HepG2 (cell line): ENCODE results near the gene TNFRSF9. TPM values are rescaled to one million over a fixed set of nuclear protein-coding genes. Genes with fewer than 3 reads are reported as not detected.

Experiments used
- ASH2L ChIP-seq: fragments of 300-600, 200-600 bp; sonication (generic); IDR thresholded peaks from 2 replicates; pipeline ENCODE4 v1.7.0; 2017; ENCODE audit warnings: low read depth, mild to moderate bottlenecking, moderate library complexity, mixed read lengths, low read length; ENCODE audit not compliant: insufficient read length
- ATF5 ChIP-seq: sonication (generic); formaldehyde crosslinking; IDR thresholded peaks from 2 replicates; pipeline ENCODE4 v1.4.0; 2020; ENCODE audit warnings: mild to moderate bottlenecking, low read depth, missing genetic modification reagents
- CREB3 ChIP-seq: sonication (generic); formaldehyde crosslinking; IDR thresholded peaks from 2 replicates; pipeline ENCODE4 v1.5.0; 2020; ENCODE audit warnings: missing genetic modification reagents
- GMEB1 ChIP-seq: sonication (generic); formaldehyde crosslinking; IDR thresholded peaks from 2 replicates; pipeline ENCODE4 v1.5.1; 2020; ENCODE audit warnings: missing genetic modification reagents, mild to moderate bottlenecking, borderline replicate concordance
- MATR3 ChIP-seq: sonication (generic); formaldehyde crosslinking; IDR thresholded peaks from 2 replicates; pipeline ENCODE4 v1.4.0; 2020; ENCODE audit warnings: missing genetic modification reagents
- RNF2 ChIP-seq: fragments of 450-650 bp; conservative IDR thresholded peaks from 2 replicates; pipeline ENCODE4 v1.6.1; 2016; ENCODE audit warnings: low read depth
- RXRA ChIP-seq: sonication (generic); formaldehyde crosslinking; IDR thresholded peaks from 2 replicates; pipeline ENCODE4 v1.5.1; 2020; ENCODE audit warnings: missing genetic modification reagents
- UBTF ChIP-seq: sonication (generic); formaldehyde crosslinking; IDR thresholded peaks from 2 replicates; pipeline ENCODE4 v1.4.0; 2020; ENCODE audit warnings: mild to moderate bottlenecking, missing genetic modification reagents
- ZBTB49 ChIP-seq: sonication (generic); formaldehyde crosslinking; IDR thresholded peaks from 2 replicates; pipeline ENCODE4 v1.4.0; 2020; ENCODE audit warnings: missing genetic modification reagents, borderline replicate concordance
- ZNF18 ChIP-seq: sonication (generic); formaldehyde crosslinking; IDR thresholded peaks from 2 replicates; pipeline ENCODE4 v1.8.0; 2022; ENCODE audit warnings: mild to moderate bottlenecking, missing genetic modification reagents; ENCODE audit not compliant: insufficient replicate concordance
- ZNF280D ChIP-seq: sonication (generic); formaldehyde crosslinking; IDR thresholded peaks from 2 replicates; pipeline ENCODE4 v1.5.1; 2020; ENCODE audit warnings: mild to moderate bottlenecking, missing genetic modification reagents
- ZNF746 ChIP-seq: sonication (generic); formaldehyde crosslinking; IDR thresholded peaks from 2 replicates; pipeline ENCODE4 v1.8.0; 2022; ENCODE audit warnings: mild to moderate bottlenecking, missing genetic modification reagents
- ZSCAN21 ChIP-seq: sonication (generic); formaldehyde crosslinking; IDR thresholded peaks from 2 replicates; pipeline ENCODE4 v1.8.0; 2022; ENCODE audit warnings: mild to moderate bottlenecking, missing genetic modification reagents, moderate library complexity, borderline replicate concordance
- polyA plus RNA-seq, 8 experiments: library from polyadenylated mRNA; depleted of rRNA in 3 of 8; stranded (reverse) in 7 of 8; unstranded in 1 of 8; fragments of >200 nt; fragmentation: Illumina TruSeq in 4 of 8; extraction: Trizol in 4 of 8; gene quantifications; 2 replicates each; pipeline versions ENCODE4 v1.2.1 to v1.2.3, GENCODE V29; 2011 to 2016; ENCODE audit warnings: low read depth in 4 of 8, missing spikeins in 1 of 8, mixed read lengths in 1 of 8; ENCODE audit not compliant: insufficient read depth in 1 of 8
- total RNA-seq, 5 experiments: library from RNA; depleted of rRNA; stranded (reverse); fragments of >200 nt; fragmentation: Illumina TruSeq; extraction: Trizol; gene quantifications; 2 replicates each; pipeline ENCODE4 v1.2.3, GENCODE V29; 2016; ENCODE audit warnings: low read depth in 1 of 5

TNFRSF9 gene
- total and polyA plus RNA-seq, 2 of the 13 experiments (the other 11 are each of a cell fraction or from before 2014, with no cell fraction given), result 0.07 TPM; not detected in 1

- TF ChIP-seq UBTF (peak; percentile 91), ATF5 (CRISPR knock-in tag) (peak; percentile 92), ZNF746 (CRISPR knock-in tag) (peak; percentile 65; the same call in 1 of the 2 replicates), RNF2 (no peak; the same call in none of the 2 replicates), ZNF18 (CRISPR knock-in tag) (peak; percentile 86), ZSCAN21 (CRISPR knock-in tag) (peak; percentile 96), RXRA (peak; percentile 44; the same call in 1 of the 2 replicates), ASH2L (peak; percentile 96), GMEB1 (CRISPR knock-in tag) (peak; percentile 95), ZNF280D (CRISPR knock-in tag) (peak; percentile 51; the same call in 1 of the 2 replicates), CREB3 (CRISPR knock-in tag) (peak; percentile 25; the same call in 1 of the 2 replicates), MATR3 (no peak), ZBTB49 (CRISPR knock-in tag) (no peak)
These were observed 20.8 kb upstream of the TNFRSF9 start, which contains the start of gene PARK7 (continued) for GRCh38 chr1:7961216-7962013.
